ENCODE measurements around the gene RAD51B.

- TF ChIP-seq, protein P1, sequence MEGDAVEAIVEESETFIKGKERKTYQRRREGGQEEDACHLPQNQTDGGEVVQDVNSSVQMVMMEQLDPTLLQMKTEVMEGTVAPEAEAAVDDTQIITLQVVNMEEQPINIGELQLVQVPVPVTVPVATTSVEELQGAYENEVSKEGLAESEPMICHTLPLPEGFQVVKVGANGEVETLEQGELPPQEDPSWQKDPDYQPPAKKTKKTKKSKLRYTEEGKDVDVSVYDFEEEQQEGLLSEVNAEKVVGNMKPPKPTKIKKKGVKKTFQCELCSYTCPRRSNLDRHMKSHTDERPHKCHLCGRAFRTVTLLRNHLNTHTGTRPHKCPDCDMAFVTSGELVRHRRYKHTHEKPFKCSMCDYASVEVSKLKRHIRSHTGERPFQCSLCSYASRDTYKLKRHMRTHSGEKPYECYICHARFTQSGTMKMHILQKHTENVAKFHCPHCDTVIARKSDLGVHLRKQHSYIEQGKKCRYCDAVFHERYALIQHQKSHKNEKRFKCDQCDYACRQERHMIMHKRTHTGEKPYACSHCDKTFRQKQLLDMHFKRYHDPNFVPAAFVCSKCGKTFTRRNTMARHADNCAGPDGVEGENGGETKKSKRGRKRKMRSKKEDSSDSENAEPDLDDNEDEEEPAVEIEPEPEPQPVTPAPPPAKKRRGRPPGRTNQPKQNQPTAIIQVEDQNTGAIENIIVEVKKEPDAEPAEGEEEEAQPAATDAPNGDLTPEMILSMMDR (IDR thresholded peaks at IDR 0.05; ENCODE audit: poor library complexity) = no peak
- TF ChIP-seq EZH2 (IDR thresholded peaks at IDR 0.05; ENCODE audit: borderline replicate concordance) (no peak), EZH2phosphoT487 (IDR thresholded peaks at IDR 0.05; ENCODE audit: low read depth, severe bottlenecking, unreplicated experiment) (no peak)
Observed at GRCh38 chr14:68477110-68477455, 657.5 kb downstream of the RAD51B start.

All from hepatocyte (in vitro differentiated cells).